GM13976 (cell line): ENCODE data around the gene ERC1.

Source experiments
- DNase-seq: peaks from one replicate; pipeline ENCODE4 v3.0.0; 2012; ENCODE audit warnings: low spot score
- in situ Hi-C: fragments of 300-500 bp; cut with MboI; formaldehyde crosslinking; loops from one replicate; pipeline ENCODE4 v1.12.0; 2022; ENCODE audit warnings: low sequenced_read_pairs, mixed read lengths, inconsistent platforms; ENCODE audit not compliant: unreplicated experiment
- TF ChIP-seq, protein P1 (sequence below): IDR thresholded peaks from 2 replicates; pipeline ENCODE4 v1.5.1; 2012; ENCODE audit warnings: borderline replicate concordance, mild to moderate bottlenecking; ENCODE audit not compliant: insufficient read depth; ENCODE audit errors: extremely low read depth, missing control alignments, control extremely low read depth

The ERC1 gene

DNA sequence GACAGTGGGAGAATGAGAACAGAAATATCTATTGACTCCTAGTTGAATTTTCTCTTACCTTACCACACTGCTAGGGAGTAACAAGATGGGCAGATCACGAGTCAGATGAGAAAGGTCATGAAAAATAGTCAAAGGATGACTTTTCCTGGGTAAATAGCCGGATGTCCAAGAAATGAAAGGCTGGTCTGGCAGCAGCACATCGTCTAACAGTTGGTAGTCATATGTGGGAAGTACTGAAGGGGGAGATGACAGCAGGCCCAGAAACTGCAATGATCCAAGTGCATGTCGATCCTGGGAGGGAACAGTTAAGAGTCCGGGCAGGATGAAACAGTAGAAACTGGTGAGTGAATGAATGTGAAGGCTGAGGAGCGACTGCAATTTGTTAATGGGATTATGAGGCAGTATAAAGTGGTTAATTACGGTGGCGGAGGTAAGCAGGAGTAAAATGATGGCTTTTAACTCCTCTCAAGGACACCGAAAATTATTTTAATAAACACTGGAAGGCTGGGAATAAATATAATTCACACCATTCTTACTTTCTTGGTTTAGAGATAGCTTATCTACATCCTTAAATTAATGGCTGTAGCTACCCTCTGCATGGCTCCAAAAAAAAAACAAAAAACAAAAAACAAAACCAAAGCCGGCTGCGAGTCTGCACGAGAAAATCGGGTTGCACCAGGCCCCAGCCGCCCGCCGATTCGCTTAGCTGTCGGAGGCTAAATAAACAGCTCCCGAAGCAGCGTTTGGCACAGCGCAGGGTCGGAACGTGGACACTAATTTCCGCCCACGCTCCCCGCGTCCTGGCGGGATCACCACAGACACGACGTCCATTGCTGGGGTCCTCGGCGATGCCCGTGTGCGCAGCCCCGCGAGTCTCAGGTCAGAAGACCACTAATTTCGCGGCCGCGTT lies 1.0 kb upstream of the ERC1 start:
- TF ChIP-seq, protein P1, sequence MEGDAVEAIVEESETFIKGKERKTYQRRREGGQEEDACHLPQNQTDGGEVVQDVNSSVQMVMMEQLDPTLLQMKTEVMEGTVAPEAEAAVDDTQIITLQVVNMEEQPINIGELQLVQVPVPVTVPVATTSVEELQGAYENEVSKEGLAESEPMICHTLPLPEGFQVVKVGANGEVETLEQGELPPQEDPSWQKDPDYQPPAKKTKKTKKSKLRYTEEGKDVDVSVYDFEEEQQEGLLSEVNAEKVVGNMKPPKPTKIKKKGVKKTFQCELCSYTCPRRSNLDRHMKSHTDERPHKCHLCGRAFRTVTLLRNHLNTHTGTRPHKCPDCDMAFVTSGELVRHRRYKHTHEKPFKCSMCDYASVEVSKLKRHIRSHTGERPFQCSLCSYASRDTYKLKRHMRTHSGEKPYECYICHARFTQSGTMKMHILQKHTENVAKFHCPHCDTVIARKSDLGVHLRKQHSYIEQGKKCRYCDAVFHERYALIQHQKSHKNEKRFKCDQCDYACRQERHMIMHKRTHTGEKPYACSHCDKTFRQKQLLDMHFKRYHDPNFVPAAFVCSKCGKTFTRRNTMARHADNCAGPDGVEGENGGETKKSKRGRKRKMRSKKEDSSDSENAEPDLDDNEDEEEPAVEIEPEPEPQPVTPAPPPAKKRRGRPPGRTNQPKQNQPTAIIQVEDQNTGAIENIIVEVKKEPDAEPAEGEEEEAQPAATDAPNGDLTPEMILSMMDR: no peak
- DNase-seq: peak; percentile 59
- in situ Hi-C loops: no loop called here

DNA sequence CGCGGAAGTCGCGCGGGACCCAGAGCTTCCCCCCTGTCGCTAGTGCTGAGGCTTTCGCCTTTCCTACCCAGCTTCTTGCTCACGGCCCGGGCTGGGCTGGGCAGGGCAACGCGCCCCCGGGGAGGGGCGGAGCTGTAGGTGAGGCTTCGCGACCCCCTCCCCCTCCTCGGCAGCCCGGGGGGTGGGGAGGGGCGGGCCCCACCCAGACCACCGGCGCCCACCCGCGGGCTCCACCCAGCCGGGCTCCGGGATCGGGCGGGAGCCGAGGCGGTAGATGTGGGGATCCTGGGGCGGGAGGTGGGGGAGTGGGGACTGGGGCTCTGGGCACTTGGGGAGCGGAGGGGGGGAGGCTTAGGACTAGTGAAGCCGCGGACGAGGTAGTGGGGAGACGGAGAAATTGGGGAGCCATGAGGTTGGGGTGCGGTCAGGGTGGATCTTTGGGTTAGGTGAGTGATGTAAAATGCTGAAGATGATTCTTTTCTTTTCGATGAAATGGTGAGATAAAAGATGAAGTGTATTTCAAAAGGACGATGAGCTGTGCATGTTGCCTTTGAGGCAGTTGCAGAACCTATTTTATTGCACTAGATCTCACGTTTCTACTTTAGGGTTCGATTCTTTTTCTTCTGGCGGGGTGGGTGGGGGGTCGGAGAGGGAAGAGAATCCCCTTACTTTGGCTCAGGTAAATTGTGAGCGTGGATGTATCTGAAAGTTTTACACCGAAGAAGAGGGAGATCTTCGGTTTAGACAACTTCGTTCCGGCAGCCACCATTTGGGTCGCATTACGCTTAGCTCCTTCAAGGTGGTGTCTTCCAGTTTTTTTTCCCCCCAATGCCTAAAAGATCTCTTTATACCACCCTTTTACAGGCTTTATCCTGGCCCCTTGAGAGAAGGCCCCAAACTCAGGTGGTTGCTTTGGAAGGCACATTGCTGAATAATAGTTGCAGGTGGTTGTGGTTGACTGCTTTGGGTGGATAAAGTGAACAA lies 619 bp downstream of the ERC1 start:
- in situ Hi-C loops: no loop called here
- DNase-seq: no peak
- TF ChIP-seq, protein P1: no peak

DNA sequence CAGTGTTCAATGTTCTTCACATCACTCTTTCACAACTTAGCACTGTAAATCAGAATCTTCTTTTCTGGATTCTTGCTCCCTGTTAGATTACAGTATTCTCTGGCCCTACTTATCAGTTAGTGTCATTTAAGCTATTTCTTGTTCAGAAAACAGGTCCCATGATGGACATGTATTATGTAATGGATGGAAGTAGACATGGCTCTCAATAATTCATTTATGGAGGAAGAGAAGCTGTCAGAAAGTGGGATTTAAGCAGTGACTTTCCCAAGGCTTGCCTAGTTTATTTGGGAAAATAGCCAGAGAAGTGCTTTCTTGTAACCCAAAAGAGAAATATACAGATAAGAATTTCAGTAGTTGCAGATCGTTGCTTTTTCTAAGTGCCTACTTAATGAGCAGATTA lies 1.6 kb downstream of the ERC1 start:
- DNase-seq: no peak
- TF ChIP-seq, protein P1: no peak
- in situ Hi-C loops: no loop called here

DNA sequence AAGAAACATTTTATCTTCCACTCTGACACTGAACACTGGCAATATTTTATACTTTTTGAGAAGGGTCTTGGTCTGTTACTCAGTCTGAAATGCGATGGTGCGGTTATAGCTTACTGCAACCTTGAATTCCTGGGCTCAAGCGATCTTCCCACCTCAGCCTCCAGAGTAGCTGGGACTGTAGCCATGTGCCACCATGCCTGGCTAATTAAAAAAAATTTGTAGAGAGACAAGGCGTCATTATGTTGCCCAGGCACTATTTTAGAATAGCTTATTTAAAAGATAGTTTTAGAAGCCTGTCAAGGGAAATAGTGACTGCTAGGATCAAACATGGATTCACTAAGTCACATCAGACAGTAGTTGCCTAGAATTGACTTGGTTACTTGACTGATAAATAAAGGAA lies 5.9 kb downstream of the ERC1 start:
- no peak for DNase-seq
- TF ChIP-seq, protein P1: no peak
- in situ Hi-C loops: no loop called here

DNA sequence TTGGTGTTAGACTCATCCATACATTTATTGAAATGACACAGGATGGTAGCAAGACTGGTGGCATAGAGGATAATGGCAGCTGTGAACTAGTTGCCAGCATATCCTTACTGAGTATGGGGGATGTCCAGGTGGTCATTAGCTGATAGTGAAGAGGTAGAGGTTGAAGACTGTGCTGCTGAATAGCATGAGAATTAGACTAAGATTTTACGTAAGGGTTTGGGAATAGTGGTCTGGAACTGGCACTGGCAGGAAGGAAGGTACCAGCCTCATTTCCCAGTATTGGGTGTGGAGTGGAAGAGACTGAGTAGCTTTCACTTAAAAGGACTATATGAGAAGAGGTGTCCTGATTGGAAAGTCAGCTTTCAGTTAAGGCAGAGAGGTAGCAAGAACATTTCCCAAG lies 6.5 kb downstream of the ERC1 start:
- in situ Hi-C loops: no loop called here
- TF ChIP-seq, protein P1: no peak
- DNase-seq: no peak
